Parathyroid adenoma (tissue), 2 donors: Measurements from ENCODE around the gene TMEM138.
A peak's percentile ranks its signal among the peaks of the same experiment; 100 is the strongest.

Source experiments
- H2AFZ ChIP-seq: fragments of 300-600 bp; sonication (generic); one replicate; pipeline ENCODE4 v1.7.0; 2017; ENCODE audit warnings: antibody characterized with exemption, mild to moderate bottlenecking
- H3K27ac ChIP-seq: fragments of 300-600 bp; sonication (generic); one replicate; pipeline ENCODE4 v1.7.0; 2017
- H3K27me3 ChIP-seq: fragments of 300-600 bp; sonication (generic); one replicate; pipeline ENCODE4 v1.7.0; 2017; ENCODE audit warnings: low read length; ENCODE audit not compliant: control insufficient read depth, insufficient read depth
- H3K36me3 ChIP-seq: fragments of 300-600 bp; sonication (generic); one replicate; pipeline ENCODE4 v1.7.0; 2017; ENCODE audit warnings: low read length; ENCODE audit not compliant: control insufficient read depth, insufficient read depth
- H3K4me1 ChIP-seq: fragments of 300-600 bp; sonication (generic); one replicate; pipeline ENCODE4 v1.7.0; 2017; ENCODE audit warnings: control low read depth
- H3K4me2 ChIP-seq: fragments of 300-600 bp; sonication (generic); one replicate; pipeline ENCODE4 v1.7.0; 2017; ENCODE audit warnings: low read length
- H3K4me3 ChIP-seq: fragments of 300-600 bp; sonication (generic); one replicate; pipeline ENCODE4 v1.7.0; 2017; ENCODE audit warnings: low read depth, low read length
- H3K79me2 ChIP-seq: fragments of 300-600 bp; sonication (generic); one replicate; pipeline ENCODE4 v1.7.0; 2017; ENCODE audit warnings: control low read depth
- H3K9ac ChIP-seq: fragments of 300-600 bp; sonication (generic); one replicate; pipeline ENCODE4 v1.7.0; 2017; ENCODE audit warnings: mild to moderate bottlenecking
- H3K9me3 ChIP-seq: fragments of 300-600 bp; sonication (generic); one replicate; pipeline ENCODE4 v1.7.0; 2017; ENCODE audit warnings: low read length; ENCODE audit not compliant: control insufficient read depth
- CTCF ChIP-seq: fragments of 300-600 bp; sonication (generic); IDR thresholded peaks from one replicate; pipeline ENCODE4 v1.7.0; 2017; ENCODE audit warnings: antibody characterized with exemption, mild to moderate bottlenecking
- donor health status: primary hyperparathyroidism.

TMEM138 gene

DNA sequence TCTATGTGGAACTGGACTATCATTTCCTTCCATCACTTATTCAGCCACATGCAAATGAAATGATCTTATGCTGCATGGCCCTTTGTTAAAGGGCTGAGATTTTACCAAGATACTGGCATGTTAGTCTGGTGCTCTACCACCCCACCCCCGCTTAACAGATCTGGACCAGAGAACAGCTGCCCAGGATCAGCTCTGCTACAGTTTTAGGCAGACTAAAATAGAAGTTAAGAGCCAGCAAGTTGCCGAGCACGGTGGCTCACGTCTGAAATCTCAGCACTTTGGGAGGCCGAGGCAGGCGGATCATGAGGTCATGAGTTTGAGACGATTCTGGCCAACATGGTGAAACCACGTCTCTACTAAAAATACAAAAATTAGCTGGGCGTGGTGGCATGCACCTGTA lies 33.8 kb upstream of the TMEM138 start:
- H3K27ac ChIP-seq, result no peak overlapping the region
- peaks cover 6% of the 10 kb centered on the region for H3K4me1 ChIP-seq
- no peaks in the 10 kb centered on the region for H3K9me3 ChIP-seq
- no peak overlapping the region for H3K4me2 ChIP-seq
- H3K9ac ChIP-seq, result no peak overlapping the region
- no peak overlapping the region for H3K4me3 ChIP-seq
- peaks cover 42% of the 10 kb centered on the region for H3K79me2 ChIP-seq
- H3K27me3 ChIP-seq, result no peaks in the 10 kb centered on the region
- TF ChIP-seq CTCF, result no peak
- H2AFZ ChIP-seq, result no peak overlapping the region
- no peaks in the 10 kb centered on the region for H3K36me3 ChIP-seq

DNA sequence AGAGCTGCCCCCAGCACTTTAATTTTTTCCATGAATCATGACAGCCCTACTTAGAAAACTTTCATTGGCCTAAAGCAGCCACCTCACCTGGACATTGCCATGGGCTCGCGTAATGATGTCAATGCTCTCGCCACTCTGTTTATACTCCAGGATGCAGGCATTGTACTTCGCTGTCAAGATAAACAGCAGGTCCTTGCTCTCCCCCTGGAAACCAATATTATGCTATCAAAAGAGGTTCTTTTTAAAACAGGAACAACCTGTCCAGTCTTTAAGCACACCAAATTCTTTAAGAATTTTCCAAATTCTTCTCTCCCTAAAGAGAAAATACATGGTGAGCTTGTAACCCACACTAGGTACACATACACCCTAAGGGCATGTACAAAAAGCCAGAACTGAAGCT lies 32.3 kb upstream of the TMEM138 start:
- Histone ChIP-seq H3K9me3 (no peaks in the 10 kb centered on the region), H2AFZ (no peak overlapping the region), H3K9ac (no peak overlapping the region), H3K4me1 (peaks cover 6% of the 10 kb centered on the region), H3K27ac (peak overlapping the region; percentile 15), H3K4me3 (no peak overlapping the region), H3K79me2 (peaks cover 40% of the 10 kb centered on the region), H3K4me2 (no peak overlapping the region), H3K27me3 (no peaks in the 10 kb centered on the region), H3K36me3 (no peaks in the 10 kb centered on the region)
- no peak for TF ChIP-seq CTCF

DNA sequence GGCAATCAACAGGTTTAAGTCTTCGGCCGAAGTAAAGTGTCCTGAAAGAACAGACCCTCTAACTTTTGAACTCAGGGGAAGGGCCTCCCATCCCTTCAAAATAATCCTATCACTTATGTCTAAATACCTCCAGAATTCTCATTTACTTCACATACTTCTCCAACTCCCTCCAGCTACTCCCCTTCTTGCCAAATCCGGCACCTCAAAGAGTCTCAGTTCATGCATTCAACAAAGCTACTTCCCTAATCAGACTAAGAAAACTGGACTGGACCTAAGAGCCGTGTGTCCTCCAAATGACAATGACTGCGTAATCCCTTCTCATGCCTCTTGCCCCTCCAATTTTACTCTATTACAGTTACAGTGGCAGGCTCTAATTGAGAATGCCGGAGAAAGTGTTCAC lies 30.5 kb upstream of the TMEM138 start:
- TF ChIP-seq CTCF, result no peak
- Histone ChIP-seq H3K9ac (no peak overlapping the region), H3K79me2 (peaks cover 31% of the 10 kb centered on the region), H3K27ac (peak overlapping the region; percentile 99), H3K36me3 (no peaks in the 10 kb centered on the region), H3K4me2 (peak overlapping the region; percentile 67), H3K27me3 (no peaks in the 10 kb centered on the region), H3K4me1 (peaks cover 9% of the 10 kb centered on the region), H3K9me3 (no peaks in the 10 kb centered on the region), H2AFZ (no peak overlapping the region), H3K4me3 (peak overlapping the region; percentile 85)

DNA sequence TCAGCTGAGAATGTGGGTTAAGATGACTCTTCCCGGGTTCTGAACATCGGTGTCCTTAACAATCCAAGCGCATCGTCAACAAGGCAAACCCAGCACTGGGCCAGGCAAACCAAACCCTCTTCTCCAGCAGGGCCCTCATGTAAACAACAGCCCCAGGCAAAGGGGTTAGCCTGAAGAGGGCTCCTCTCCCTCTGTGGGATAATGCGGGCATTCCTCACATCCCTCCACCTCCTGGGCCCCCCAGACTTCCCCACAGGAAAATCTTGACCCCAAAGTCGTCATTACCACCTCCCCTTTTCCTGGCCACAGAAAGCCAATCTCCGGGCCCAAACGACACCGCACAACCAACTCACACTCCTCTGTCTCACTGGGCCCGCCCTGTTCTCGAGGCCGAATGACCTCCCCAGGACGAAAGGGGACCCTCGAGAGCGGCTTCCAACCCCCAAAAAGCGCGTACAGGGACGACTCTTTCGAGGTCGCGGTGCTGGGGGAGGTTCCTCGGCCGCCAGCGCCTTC lies 29.8 kb upstream of the TMEM138 start:
- Histone ChIP-seq H3K36me3 (no peaks in the 10 kb centered on the region), H3K79me2 (peaks cover 24% of the 10 kb centered on the region), H3K4me2 (peak overlapping the region; percentile 67), H3K4me3 (peak overlapping the region; percentile 85), H3K9ac (peak overlapping the region; percentile 93), H3K9me3 (no peaks in the 10 kb centered on the region), H2AFZ (peak overlapping the region; percentile 78), H3K27ac (peak overlapping the region; percentile 99), H3K4me1 (peaks cover 9% of the 10 kb centered on the region), H3K27me3 (no peaks in the 10 kb centered on the region)
- no peak for TF ChIP-seq CTCF

DNA sequence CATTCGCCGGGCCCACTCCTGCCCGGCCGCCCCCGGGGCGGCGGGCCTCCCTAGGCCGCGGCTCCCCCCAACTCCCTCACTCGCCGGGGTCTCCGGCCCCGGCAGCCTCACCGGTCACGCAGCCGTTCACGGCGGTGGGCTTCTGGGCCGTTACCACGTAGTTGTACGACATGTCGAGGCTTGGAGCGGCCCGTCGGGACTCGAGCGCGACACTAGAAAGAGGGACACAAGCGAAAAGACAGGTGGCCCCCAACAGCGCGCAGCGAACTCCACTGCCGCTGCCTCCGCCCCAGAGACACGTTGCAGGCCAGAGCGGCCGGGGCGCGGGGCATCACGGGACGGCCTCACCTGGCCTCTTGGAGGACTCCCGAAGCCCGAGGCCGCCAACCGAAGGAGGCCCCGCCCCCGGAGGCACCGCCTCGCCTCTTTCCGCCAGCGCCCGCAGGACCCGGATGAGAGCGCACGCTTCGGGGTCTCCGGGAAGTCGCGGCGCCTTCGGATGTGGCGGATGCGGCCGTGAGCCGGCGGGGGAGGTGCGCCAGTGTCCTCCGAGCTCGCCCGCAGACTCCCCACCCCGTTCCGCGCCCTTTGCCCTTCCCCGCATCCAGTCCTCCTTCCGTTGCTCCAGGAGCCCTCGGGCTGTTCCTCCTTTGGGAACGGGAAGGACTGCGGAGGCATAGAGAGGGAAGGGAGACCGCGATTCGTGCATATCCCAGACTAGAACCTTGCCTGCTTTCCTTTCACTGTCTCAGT lies 29.2 kb upstream of the TMEM138 start, which contains the start of the genes DDB1 and TKFC:
DDB1 (minus strand) TSS at position 309 of the 753 bp plus-strand sequence; CDS start at position 172, 137 bp downstream.
TKFC (plus strand) TSS at position 432 of the 753 bp plus-strand sequence. CDS start 1,501 bp downstream, outside the sequence.
- no peaks in the 10 kb centered on the region for H3K27me3 ChIP-seq

More for the DNA sequence above, 29.2 kb upstream of the TMEM138 start, which contains the start of the genes DDB1 and TKFC:
- H3K79me2 ChIP-seq, result peaks cover 18% of the 10 kb centered on the region
- peak within 1 kb of the TSS; percentile 93 for H3K9ac ChIP-seq
- H3K4me3 ChIP-seq, result peak within 1 kb of the TSS; percentile 85
- peak within 1 kb of the TSS; percentile 78 for H2AFZ ChIP-seq
- no peak for TF ChIP-seq CTCF
- H3K4me1 ChIP-seq, result peaks cover 9% of the 10 kb centered on the region
- H3K9me3 ChIP-seq, result no peaks in the 10 kb centered on the region
- H3K4me2 ChIP-seq, result peak within 1 kb of the TSS; percentile 67
- H3K27ac ChIP-seq, result peak within 1 kb of the TSS; percentile 99
- no peaks in the 10 kb centered on the region for H3K36me3 ChIP-seq
